DND-41 (cell line): ENCODE results near the gene NUDT7.

Experiments
- EZH2 ChIP-seq: IDR thresholded peaks from 3 replicates; pipeline ENCODE4 v1.6.1; 2012; ENCODE audit warnings: borderline replicate concordance, low read depth, mild to moderate bottlenecking, moderate library complexity, low read length, inconsistent platforms; ENCODE audit not compliant: severe bottlenecking
- TF ChIP-seq, protein P1 (sequence below): IDR thresholded peaks from 2 replicates; pipeline ENCODE4 v1.5.1; 2012; ENCODE audit warnings: borderline replicate concordance, low read length, moderate library complexity, mild to moderate bottlenecking; ENCODE audit not compliant: poor library complexity, severe bottlenecking; ENCODE audit errors: extremely low read depth

GRCh38 chr16:77684181-77684526, 38.2 kb upstream of the NUDT7 start:
- TF ChIP-seq, protein P1, sequence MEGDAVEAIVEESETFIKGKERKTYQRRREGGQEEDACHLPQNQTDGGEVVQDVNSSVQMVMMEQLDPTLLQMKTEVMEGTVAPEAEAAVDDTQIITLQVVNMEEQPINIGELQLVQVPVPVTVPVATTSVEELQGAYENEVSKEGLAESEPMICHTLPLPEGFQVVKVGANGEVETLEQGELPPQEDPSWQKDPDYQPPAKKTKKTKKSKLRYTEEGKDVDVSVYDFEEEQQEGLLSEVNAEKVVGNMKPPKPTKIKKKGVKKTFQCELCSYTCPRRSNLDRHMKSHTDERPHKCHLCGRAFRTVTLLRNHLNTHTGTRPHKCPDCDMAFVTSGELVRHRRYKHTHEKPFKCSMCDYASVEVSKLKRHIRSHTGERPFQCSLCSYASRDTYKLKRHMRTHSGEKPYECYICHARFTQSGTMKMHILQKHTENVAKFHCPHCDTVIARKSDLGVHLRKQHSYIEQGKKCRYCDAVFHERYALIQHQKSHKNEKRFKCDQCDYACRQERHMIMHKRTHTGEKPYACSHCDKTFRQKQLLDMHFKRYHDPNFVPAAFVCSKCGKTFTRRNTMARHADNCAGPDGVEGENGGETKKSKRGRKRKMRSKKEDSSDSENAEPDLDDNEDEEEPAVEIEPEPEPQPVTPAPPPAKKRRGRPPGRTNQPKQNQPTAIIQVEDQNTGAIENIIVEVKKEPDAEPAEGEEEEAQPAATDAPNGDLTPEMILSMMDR = no peak
- no peak for TF ChIP-seq EZH2
